CMK (cell line): ENCODE data around the gene IQGAP2.
"Not testable (repeated sequence)": the region's sequence is repeated elsewhere in the genome, so short reads cannot be mapped to it uniquely, and the experiment has no call there.

ENCODE experiments used
- DNase-seq: peaks from one replicate; pipeline ENCODE4 v3.0.0-alpha.2; 2010; ENCODE audit warnings: low read depth

Gene IQGAP2

GRCh38 chr5:76535577-76535976, 132.5 kb downstream of the IQGAP2 start:
- no peak for DNase-seq

- DNase-seq: no peak
Observed at GRCh38 chr5:76537073-76537543, 134.0 kb downstream of the IQGAP2 start.

- DNase-seq: no peak
Observed at GRCh38 chr5:76542241-76542640, 139.2 kb downstream of the IQGAP2 start.

GRCh38 chr5:76542887-76543690, 140.0 kb downstream of the IQGAP2 start:
- no peak for DNase-seq

- no peak for DNase-seq
Observed at GRCh38 chr5:76544268-76544926, 141.3 kb downstream of the IQGAP2 start.

- no peak for DNase-seq
Observed at GRCh38 chr5:76545184-76545583, 142.1 kb downstream of the IQGAP2 start.

GRCh38 chr5:76546497-76547102, 143.5 kb downstream of the IQGAP2 start:
- DNase-seq: no peak

GRCh38 chr5:76547242-76547890, 144.3 kb downstream of the IQGAP2 start:
- DNase-seq: no peak

- no peak for DNase-seq
Observed at GRCh38 chr5:76547891-76548524, 144.9 kb downstream of the IQGAP2 start.

- no peak for DNase-seq
Observed at GRCh38 chr5:76548525-76549229, 145.6 kb downstream of the IQGAP2 start.

GRCh38 chr5:76550881-76551280, 147.8 kb downstream of the IQGAP2 start:
- not testable (repeated sequence) for DNase-seq

- no peak for DNase-seq
Observed at GRCh38 chr5:76552546-76552945, 149.5 kb downstream of the IQGAP2 start.

GRCh38 chr5:76553251-76553650, 150.2 kb downstream of the IQGAP2 start:
- no peak for DNase-seq

- DNase-seq: no peak
Observed at GRCh38 chr5:76555114-76555513, 152.0 kb downstream of the IQGAP2 start.

GRCh38 chr5:76555717-76556116, 152.6 kb downstream of the IQGAP2 start:
- DNase-seq: no peak

GRCh38 chr5:76556511-76557221, 153.6 kb downstream of the IQGAP2 start:
- DNase-seq: no peak

- DNase-seq: no peak
Observed at GRCh38 chr5:76560952-76561891, 158.1 kb downstream of the IQGAP2 start.

GRCh38 chr5:76561959-76562358, 158.9 kb downstream of the IQGAP2 start:
- DNase-seq: no peak

- no peak for DNase-seq
Observed at GRCh38 chr5:76565009-76565408, 161.9 kb downstream of the IQGAP2 start.

- no peak for DNase-seq
Observed at GRCh38 chr5:76570153-76570552, 167.1 kb downstream of the IQGAP2 start.
